Hypothalamus (tissue), 51 donors: Measurements from ENCODE around the gene ASTN2.
A peak's percentile ranks its signal among the peaks of the same experiment; 100 is the strongest.

Experiments used
- DNase-seq, 51 donors: peaks; one replicate each; lab custom pipeline; 2025; lab: John Stamatoyannopoulos, UW

Gene ASTN2

GRCh38 chr9:117416856-117417255 is 2.0 kb upstream of the ASTN2 start:
- DNase-seq = no peak

- peak in 5 of 51 donors; percentile 19 to 60 (median 35) for DNase-seq
Observed at GRCh38 chr9:117415358-117415914, 579 bp upstream of the ASTN2 start.

- DNase-seq = peak in 33 of 51 donors; percentile 12 to 70 (median 54)
Observed at GRCh38 chr9:117414220-117414905, 494 bp downstream of the ASTN2 start.

- DNase-seq = peak in 27 of 51 donors; percentile 6 to 62 (median 21)
Observed at GRCh38 chr9:117413346-117414219, 1.3 kb downstream of the ASTN2 start.

GRCh38 chr9:117412841-117413240 is 2.0 kb downstream of the ASTN2 start:
- DNase-seq = peak in 4 of 51 donors; percentile 9 to 19 (median 12)

- peak in 6 of 51 donors; percentile 3 to 34 (median 16) for DNase-seq
Observed at GRCh38 chr9:117412006-117412715, 2.7 kb downstream of the ASTN2 start.

GRCh38 chr9:117411547-117411946 is 3.3 kb downstream of the ASTN2 start:
- peak in 40 of 51 donors; percentile 13 to 78 (median 45) for DNase-seq

GRCh38 chr9:117409321-117409720 is 5.5 kb downstream of the ASTN2 start:
- no peak for DNase-seq

GRCh38 chr9:117407436-117408022 is 7.3 kb downstream of the ASTN2 start:
- peak in 4 of 51 donors; percentile 14 to 64 (median 40) for DNase-seq

GRCh38 chr9:117405950-117406705 is 8.7 kb downstream of the ASTN2 start:
- DNase-seq = peak in 3 of 51 donors; percentile 16 to 68 (median 56)

GRCh38 chr9:117403848-117404247 is 11.0 kb downstream of the ASTN2 start:
- no peak for DNase-seq

- peak in 42 of 51 donors; percentile 24 to 79 (median 56) for DNase-seq
Observed at GRCh38 chr9:117403403-117403811, 11.4 kb downstream of the ASTN2 start.

- no peak for DNase-seq
Observed at GRCh38 chr9:117400171-117400570, 14.7 kb downstream of the ASTN2 start.

GRCh38 chr9:117395151-117395650 is 19.7 kb downstream of the ASTN2 start:
- DNase-seq = no peak

- no peak for DNase-seq
Observed at GRCh38 chr9:117394655-117395054, 20.2 kb downstream of the ASTN2 start.

- DNase-seq = no peak
Observed at GRCh38 chr9:117392992-117393391, 21.9 kb downstream of the ASTN2 start.

- no peak for DNase-seq
Observed at GRCh38 chr9:117387422-117387821, 27.4 kb downstream of the ASTN2 start.

- no peak for DNase-seq
Observed at GRCh38 chr9:117379341-117379740, 35.5 kb downstream of the ASTN2 start.

- DNase-seq = peak in 2 of 51 donors; percentile 0 to 6
Observed at GRCh38 chr9:117377046-117377445, 37.8 kb downstream of the ASTN2 start.
